Pons (tissue), 1 donor: ENCODE measurements around the gene TAF1C.

Source experiments
- DNase-seq: peaks from one replicate; pipeline ENCODE4 v3.0.0-alpha.2; 2016; ENCODE audit warnings: low spot score

TAF1C gene

GRCh38 chr16:84156342-84156784 lies 30.5 kb downstream of the TAF1C start:
- DNase-seq: no peak

- no peak for DNase-seq
Measured at GRCh38 chr16:84155771-84156170, 31.1 kb downstream of the TAF1C start.

GRCh38 chr16:84155226-84155625 lies 31.6 kb downstream of the TAF1C start:
- DNase-seq: no peak

GRCh38 chr16:84153660-84154214 lies 33.1 kb downstream of the TAF1C start:
- no peak for DNase-seq

GRCh38 chr16:84150926-84151325 lies 35.9 kb downstream of the TAF1C start:
- no peak for DNase-seq

- peak; percentile 84 for DNase-seq
Measured at GRCh38 chr16:84144859-84145639, 41.8 kb downstream of the TAF1C start, which contains the start of the genes DNAAF1 and HSDL1. Gene DNAAF1 (plus strand): TSS chr16:84145308. CDS start chr16:84145441, 133 bp downstream. Gene HSDL1 (minus strand): TSS chr16:84145177. CDS start chr16:84131321, 13,856 bp downstream.

- DNase-seq: no peak
Measured at GRCh38 chr16:84144209-84144858, 42.5 kb downstream of the TAF1C start.

- no peak for DNase-seq
Measured at GRCh38 chr16:84143784-84144199, 43.1 kb downstream of the TAF1C start.

- DNase-seq: no peak
Measured at GRCh38 chr16:84143081-84143480, 43.8 kb downstream of the TAF1C start.

GRCh38 chr16:84141143-84141670 lies 45.6 kb downstream of the TAF1C start:
- no peak for DNase-seq

- no peak for DNase-seq
Measured at GRCh38 chr16:84139628-84140258, 47.1 kb downstream of the TAF1C start.

GRCh38 chr16:84138824-84139627 lies 47.8 kb downstream of the TAF1C start:
- DNase-seq: no peak

- no peak for DNase-seq
Measured at GRCh38 chr16:84138500-84138823, 48.4 kb downstream of the TAF1C start.

- no peak for DNase-seq
Measured at GRCh38 chr16:84137769-84138357, 49.0 kb downstream of the TAF1C start.

- DNase-seq: no peak
Measured at GRCh38 chr16:84137287-84137686, 49.6 kb downstream of the TAF1C start.

- DNase-seq: no peak
Measured at GRCh38 chr16:84136331-84137125, 50.3 kb downstream of the TAF1C start.

- no peak for DNase-seq
Measured at GRCh38 chr16:84132527-84133285, 54.2 kb downstream of the TAF1C start.

- DNase-seq: no peak
Measured at GRCh38 chr16:84131117-84131516, 55.7 kb downstream of the TAF1C start.
